Measurements from ENCODE around the gene NCAM1. TPM values are rescaled to one million over a fixed set of nuclear protein-coding genes. Genes with fewer than 3 reads are reported as not detected.
"Not testable (repeated sequence)": the region's sequence is repeated elsewhere in the genome, so short reads cannot be mapped to it uniquely, and the experiment has no call there.

The NCAM1 gene
- polyA plus RNA-seq, 3 donors = 64.4 to 77.8 (median 73.2) TPM

GRCh38 chr11:113273720-113274119, 312.5 kb downstream of the NCAM1 start:
- DNase-seq = no peak

- DNase-seq = no peak
These were observed 313.7 kb downstream of the NCAM1 start for GRCh38 chr11:113274713-113275582.

GRCh38 chr11:113275602-113276001, 314.4 kb downstream of the NCAM1 start:
- no peak for DNase-seq

- DNase-seq = no peak
These were observed 315.2 kb downstream of the NCAM1 start for GRCh38 chr11:113276466-113276865.

GRCh38 chr11:113277907-113278306, 316.7 kb downstream of the NCAM1 start:
- DNase-seq = no peak

- DNase-seq = no peak
These were observed 317.3 kb downstream of the NCAM1 start for GRCh38 chr11:113278481-113278880.

- DNase-seq = no peak
These were observed 317.7 kb downstream of the NCAM1 start for GRCh38 chr11:113278925-113279324.

GRCh38 chr11:113279591-113279990, 318.4 kb downstream of the NCAM1 start:
- DNase-seq = no peak

- no peak for DNase-seq
These were observed 320.0 kb downstream of the NCAM1 start for GRCh38 chr11:113281052-113281725.

- DNase-seq = no peak
These were observed 321.7 kb downstream of the NCAM1 start for GRCh38 chr11:113282898-113283437.

- DNase-seq = no peak
These were observed 322.7 kb downstream of the NCAM1 start for GRCh38 chr11:113283881-113284280.

- no peak for DNase-seq
These were observed 324.8 kb downstream of the NCAM1 start for GRCh38 chr11:113286009-113286408.

- DNase-seq = no peak
These were observed 325.6 kb downstream of the NCAM1 start for GRCh38 chr11:113286509-113287497.

GRCh38 chr11:113287801-113288200, 326.6 kb downstream of the NCAM1 start:
- no peak for DNase-seq

- no peak for DNase-seq
These were observed 327.2 kb downstream of the NCAM1 start for GRCh38 chr11:113288286-113288863.

- peak; percentile 42 for DNase-seq
These were observed 328.4 kb downstream of the NCAM1 start for GRCh38 chr11:113289431-113290187.

- no peak for DNase-seq
These were observed 332.7 kb downstream of the NCAM1 start for GRCh38 chr11:113293936-113294335.

GRCh38 chr11:113295993-113296392, 334.8 kb downstream of the NCAM1 start:
- DNase-seq = no peak

- DNase-seq = no peak
These were observed 335.4 kb downstream of the NCAM1 start for GRCh38 chr11:113296447-113297205.

- not testable (repeated sequence) for DNase-seq
These were observed 337.3 kb downstream of the NCAM1 start for GRCh38 chr11:113298496-113298895.
